Measurements from ENCODE around the gene THRAP3. TPM values are rescaled to one million over a fixed set of nuclear protein-coding genes. Genes with fewer than 3 reads are reported as not detected.

THRAP3 gene
- total RNA-seq, 5 donors from 2014 or later (not counting 1 experiment from before 2014, with no cell fraction given): 75.2 to 111 (median 101) TPM

DNA sequence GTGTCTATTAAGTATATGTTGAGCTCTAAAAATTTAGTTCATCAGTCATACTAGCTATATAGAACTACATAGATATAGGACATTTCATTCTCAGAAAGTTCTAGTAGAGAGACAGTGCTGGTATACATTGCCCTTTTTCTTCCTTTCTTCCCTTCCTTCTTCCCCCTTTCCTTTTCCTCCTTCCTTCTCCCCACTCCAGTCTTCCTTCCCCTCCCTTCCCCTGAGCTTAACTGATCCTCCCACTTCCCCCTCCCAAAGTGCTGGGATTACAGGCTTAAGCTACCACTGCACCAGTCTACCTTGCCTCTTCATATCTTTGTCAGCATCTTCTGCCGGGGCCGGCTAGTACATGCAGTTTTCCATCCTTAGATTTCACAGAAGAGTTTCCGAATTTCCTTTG is 12.1 kb downstream of the THRAP3 start:
- DNase-seq (no peak), ATAC-seq (replicated peaks in 1 of 4) (no peak)
- Histone ChIP-seq H3K4me1 (ENCODE audit: control insufficient read depth in 1 of 2, extremely low read depth in 1 of 2, insufficient read depth in 2 of 2, low read length in 2 of 2) (peaks cover 2 to 47% of the 10 kb centered on the region in 2 experiments), H3K9me3 (no peaks in the 10 kb centered on the region), H3K27ac (ENCODE audit: low read length) (no peak overlapping the region), H3K27me3 (replicated peaks in 1 of 2; ENCODE audit: control insufficient read depth in 2 of 2, extremely low read depth in 1 of 2, insufficient read depth in 2 of 2, low read length in 1 of 2) (no peaks in the 10 kb centered on the region), H3K4me3 (ENCODE audit: control insufficient read depth in 1 of 2, extremely low read depth in 1 of 2, low read length in 1 of 2) (no peak overlapping the region), H3K36me3 (ENCODE audit: control insufficient read depth in 2 of 2, extremely low read depth in 1 of 2, insufficient read depth in 1 of 2, low read length in 1 of 2) (peaks cover 5 to 39% of the 10 kb centered on the region in 2 donors)
- 100% methylated on average over 1 of the region's 3 CpGs for WGBS (ENCODE audit: insufficient coverage)
- Mint-ChIP-seq H3K4me3 (peak overlapping the region in 1 of 3 donors; percentile 23), H3K9me3 (no peaks in the 10 kb centered on the region), H3K4me1 (peaks cover 59 to 68% (median 68%) of the 10 kb centered on the region in 3 donors), H3K27ac (peak overlapping the region; percentile 31 to 34), H3K36me3 (peaks cover 23% of the 10 kb centered on the region), H3K27me3 (no peaks in the 10 kb centered on the region)
- CTCF ChIA-PET: interaction anchor here (0.6 to 1.1 kb wide), 7 partner anchors 44 to 807 kb away, joined by 3 to 4 read pairs (median 3); no protein-coding TSS in a partner anchor
- POLR2A ChIA-PET: interaction anchor here (1.2 to 2.0 kb wide), 2 partner anchors 11 to 12 kb away, joined by 3 to 6 read pairs; partner anchors contain the start of gene THRAP3 (in 1 of the 2)

GRCh38 chr1:36238433-36238832 is 14.2 kb downstream of the THRAP3 start:
- ATAC-seq (replicated peaks in 1 of 4) (no peak), DNase-seq (no peak)
- Histone ChIP-seq H3K36me3 (ENCODE audit: control insufficient read depth in 2 of 2, extremely low read depth in 1 of 2, insufficient read depth in 1 of 2, low read length in 1 of 2) (peaks cover 1 to 38% of the 10 kb centered on the region in 2 donors), H3K4me3 (ENCODE audit: control insufficient read depth in 1 of 2, extremely low read depth in 1 of 2, low read length in 1 of 2) (no peak overlapping the region), H3K9me3 (no peaks in the 10 kb centered on the region), H3K27ac (ENCODE audit: low read length) (no peak overlapping the region), H3K27me3 (replicated peaks in 1 of 2; ENCODE audit: control insufficient read depth in 2 of 2, extremely low read depth in 1 of 2, insufficient read depth in 2 of 2, low read length in 1 of 2) (no peaks in the 10 kb centered on the region), H3K4me1 (ENCODE audit: control insufficient read depth in 1 of 2, extremely low read depth in 1 of 2, insufficient read depth in 2 of 2, low read length in 2 of 2) (peaks cover 0 to 39% of the 10 kb centered on the region in 2 experiments)
- peak overlapping the region in 1 of 2 donors; percentile 3 for H3K27ac Mint-ChIP-seq
- no peaks in the 10 kb centered on the region for H3K9me3 Mint-ChIP-seq
- peak overlapping the region in 1 of 3 donors; percentile 22 for H3K4me3 Mint-ChIP-seq
- POLR2A ChIA-PET: interaction anchor here (0.6 to 1.6 kb wide), 3 partner anchors 15 to 786 kb away, joined by 4 read pairs; partner anchors contain the start of gene THRAP3 (in 1 of the 2)
- H3K27me3 Mint-ChIP-seq: no peaks in the 10 kb centered on the region
- WGBS (ENCODE audit: insufficient coverage): 100% methylated on average over 2 of the region's 2 CpGs
- peaks cover 20% of the 10 kb centered on the region for H3K36me3 Mint-ChIP-seq
- peaks cover 46 to 66% (median 63%) of the 10 kb centered on the region in 3 donors for H3K4me1 Mint-ChIP-seq
- CTCF ChIA-PET: no interaction called here

DNA sequence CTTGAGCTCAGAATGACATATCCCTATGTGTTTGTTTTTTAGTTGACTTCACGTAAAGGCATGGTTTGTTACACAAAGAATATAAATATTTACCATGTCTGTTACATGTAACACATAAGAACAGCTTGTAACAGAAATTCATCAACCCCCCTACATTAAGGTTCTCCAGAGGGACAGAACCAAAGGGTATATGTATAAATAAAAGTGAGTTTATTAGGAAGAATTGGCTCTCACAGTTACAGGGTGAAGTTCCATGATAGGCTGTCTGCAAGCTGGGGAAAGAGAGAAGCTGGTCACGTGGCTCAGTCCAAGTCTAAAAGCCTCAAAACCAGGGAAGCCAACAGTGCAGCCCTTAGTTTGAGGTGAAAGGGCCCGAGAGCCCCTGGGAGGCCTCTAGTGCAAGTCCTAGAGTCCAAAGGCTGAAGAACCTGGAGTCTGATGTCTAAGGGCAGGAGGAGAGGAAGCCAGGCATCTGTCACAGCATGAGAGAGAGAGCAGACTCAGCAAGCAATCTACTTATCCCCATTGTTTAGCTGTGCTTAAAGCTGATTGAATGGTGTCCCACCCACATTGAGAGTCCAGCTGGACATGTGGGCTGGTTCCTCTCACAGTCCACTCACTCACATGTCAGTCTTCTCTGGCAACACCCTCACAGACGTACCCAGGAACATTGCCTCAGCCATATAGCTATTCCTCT is 15.8 kb downstream of the THRAP3 start:
- Mint-ChIP-seq H3K27ac (no peak overlapping the region), H3K9me3 (no peaks in the 10 kb centered on the region), H3K4me3 (no peak overlapping the region), H3K4me1 (peaks cover 45 to 59% (median 57%) of the 10 kb centered on the region in 3 donors), H3K36me3 (peaks cover 23% of the 10 kb centered on the region), H3K27me3 (no peaks in the 10 kb centered on the region)
- peaks cover 3 to 29% of the 10 kb centered on the region in 2 donors for H3K36me3 ChIP-seq (ENCODE audit: control insufficient read depth in 2 of 2, extremely low read depth in 1 of 2, insufficient read depth in 1 of 2, low read length in 1 of 2)
- no peak overlapping the region for H3K27ac ChIP-seq (ENCODE audit: low read length)
- no peaks in the 10 kb centered on the region for H3K27me3 ChIP-seq (replicated peaks in 1 of 2; ENCODE audit: control insufficient read depth in 2 of 2, extremely low read depth in 1 of 2, insufficient read depth in 2 of 2, low read length in 1 of 2)
- ATAC-seq (replicated peaks in 1 of 4): no peak
- ChIA-PET POLR2A (interaction anchor here (0.6 to 1.0 kb wide), 3 partner anchors 16 to 36 kb away, joined by 3 to 6 read pairs (median 4); partner anchors contain the start of gene THRAP3 (in 1 of the 2)), CTCF (interaction anchor here (0.5 to 0.6 kb wide), 3 partner anchors 12 to 50 kb away, joined by 3 read pairs; no protein-coding TSS in a partner anchor)
- H3K4me1 ChIP-seq (ENCODE audit: control insufficient read depth in 1 of 2, extremely low read depth in 1 of 2, insufficient read depth in 2 of 2, low read length in 2 of 2): peaks cover 0 to 30% of the 10 kb centered on the region in 2 experiments
- no peak overlapping the region for H3K4me3 ChIP-seq (ENCODE audit: control insufficient read depth in 1 of 2, extremely low read depth in 1 of 2, low read length in 1 of 2)
- no peaks in the 10 kb centered on the region for H3K9me3 ChIP-seq
- WGBS (ENCODE audit: insufficient coverage): 56% methylated on average over 1 of the region's 4 CpGs
- DNase-seq: no peak

- Mint-ChIP-seq H3K4me1 (peaks cover 57 to 61% (median 59%) of the 10 kb centered on the region in 3 donors), H3K4me3 (no peak overlapping the region), H3K27me3 (no peaks in the 10 kb centered on the region), H3K27ac (no peak overlapping the region), H3K36me3 (peaks cover 26% of the 10 kb centered on the region), H3K9me3 (no peaks in the 10 kb centered on the region)
- WGBS (ENCODE audit: insufficient coverage): no CpG with 5 or more reads among the region's 3 CpGs
- Histone ChIP-seq H3K36me3 (ENCODE audit: control insufficient read depth in 2 of 2, extremely low read depth in 1 of 2, insufficient read depth in 1 of 2, low read length in 1 of 2) (peaks cover 8 to 11% of the 10 kb centered on the region in 2 donors), H3K27me3 (replicated peaks in 1 of 2; ENCODE audit: control insufficient read depth in 2 of 2, extremely low read depth in 1 of 2, insufficient read depth in 2 of 2, low read length in 1 of 2) (no peaks in the 10 kb centered on the region), H3K9me3 (no peaks in the 10 kb centered on the region), H3K4me1 (ENCODE audit: control insufficient read depth in 1 of 2, extremely low read depth in 1 of 2, insufficient read depth in 2 of 2, low read length in 2 of 2) (peaks cover 0 to 14% of the 10 kb centered on the region in 2 experiments), H3K27ac (ENCODE audit: low read length) (no peak overlapping the region), H3K4me3 (ENCODE audit: control insufficient read depth in 1 of 2, extremely low read depth in 1 of 2, low read length in 1 of 2) (no peak overlapping the region)
- DNase-seq: no peak
- no peak for ATAC-seq (replicated peaks in 1 of 4)
- ChIA-PET POLR2A (interaction anchor here in 1 of 2 donors (0.6 kb wide), 1 partner anchor 15 kb away, joined by 10 read pairs; no protein-coding TSS in a partner anchor), CTCF (interaction anchor here (0.7 to 1.2 kb wide), 2 partner anchors 24 to 325 kb away, joined by 3 read pairs; no protein-coding TSS in a partner anchor)
Measured at GRCh38 chr1:36247538-36247937, 23.3 kb downstream of the THRAP3 start.

GRCh38 chr1:36248250-36248894 is 24.1 kb downstream of the THRAP3 start:
- no peak overlapping the region for H3K4me3 Mint-ChIP-seq
- DNase-seq: peak in 2 of 35 experiments; percentile 6 to 27
- Histone ChIP-seq H3K27ac (ENCODE audit: low read length) (no peak overlapping the region), H3K9me3 (no peaks in the 10 kb centered on the region), H3K4me1 (ENCODE audit: control insufficient read depth in 1 of 2, extremely low read depth in 1 of 2, insufficient read depth in 2 of 2, low read length in 2 of 2) (peaks cover 4 to 14% of the 10 kb centered on the region in 2 experiments), H3K27me3 (replicated peaks in 1 of 2; ENCODE audit: control insufficient read depth in 2 of 2, extremely low read depth in 1 of 2, insufficient read depth in 2 of 2, low read length in 1 of 2) (no peaks in the 10 kb centered on the region), H3K4me3 (ENCODE audit: control insufficient read depth in 1 of 2, extremely low read depth in 1 of 2, low read length in 1 of 2) (no peak overlapping the region), H3K36me3 (ENCODE audit: control insufficient read depth in 2 of 2, extremely low read depth in 1 of 2, insufficient read depth in 1 of 2, low read length in 1 of 2) (peaks cover 8 to 11% of the 10 kb centered on the region in 2 donors)
- H3K27ac Mint-ChIP-seq: peak overlapping the region; percentile 41 to 44
- H3K27me3 Mint-ChIP-seq: no peaks in the 10 kb centered on the region
- CTCF ChIA-PET: interaction anchor here (0.6 to 1.2 kb wide), 3 partner anchors 25 to 324 kb away, joined by 3 to 5 read pairs (median 3); no protein-coding TSS in a partner anchor
- no peaks in the 10 kb centered on the region for H3K9me3 Mint-ChIP-seq
- POLR2A ChIA-PET: no interaction called here
- peaks cover 62 to 65% (median 64%) of the 10 kb centered on the region in 3 donors for H3K4me1 Mint-ChIP-seq
- peaks cover 26% of the 10 kb centered on the region for H3K36me3 Mint-ChIP-seq
- no CpG with 5 or more reads among the region's 4 CpGs for WGBS (ENCODE audit: insufficient coverage)
- ATAC-seq (replicated peaks in 1 of 4): no peak
